HG02885 (cell line): ENCODE data around the gene RAE1.

ENCODE experiments used
- ATAC-seq: cut with Tn5 transposase; IDR thresholded peaks from one replicate; pipeline ENCODE4 v1.9.1; 2021; ENCODE audit warnings: mild to moderate bottlenecking; ENCODE audit not compliant: unreplicated experiment, poor library complexity

RAE1 gene

GRCh38 chr20:57425150-57426013 is 74.3 kb downstream of the RAE1 start:
- ATAC-seq = no peak

GRCh38 chr20:57426271-57426689 is 75.2 kb downstream of the RAE1 start:
- ATAC-seq = no peak

- no peak for ATAC-seq
Measured at GRCh38 chr20:57426831-57427230, 75.8 kb downstream of the RAE1 start.

- no peak for ATAC-seq
Measured at GRCh38 chr20:57428324-57429158, 77.5 kb downstream of the RAE1 start.
